Head of caudate nucleus (tissue), 42 donors: ENCODE data around the gene SCN2B.

Experiments
- DNase-seq, 42 donors: peaks; one replicate each; pipeline versions ENCODE4 v3.0.0 to v3.0.0-alpha.2; 2020 to 2021; ENCODE audit warnings: mixed read lengths in 7 of 42
- intact Hi-C: fragments of 100-400 bp; cut with DNase I; formaldehyde crosslinking; loops from one replicate; pipeline ENCODE4 v1.15.0; 2022

Gene SCN2B

DNA sequence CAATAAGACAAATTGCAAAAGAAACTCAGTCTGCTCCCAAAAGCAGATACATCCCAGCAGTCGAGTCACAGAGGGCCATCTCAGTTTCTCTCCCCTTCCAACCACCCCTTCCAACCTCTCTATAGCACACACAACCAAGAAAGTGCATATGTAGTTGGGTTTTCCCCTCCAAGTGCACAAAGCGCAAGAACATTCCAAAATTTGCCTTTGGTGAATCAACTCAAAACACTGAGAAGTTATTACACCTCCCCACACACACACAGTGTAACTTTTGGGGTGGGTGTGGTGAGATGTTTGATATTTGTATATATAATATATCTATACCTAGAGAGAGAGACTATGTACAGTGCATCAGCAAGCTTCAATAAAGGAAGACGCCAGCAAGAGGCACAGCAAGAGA, 13.6 kb downstream of the SCN2B start:
- no peak for DNase-seq
- intact Hi-C loops = no loop called here

DNA sequence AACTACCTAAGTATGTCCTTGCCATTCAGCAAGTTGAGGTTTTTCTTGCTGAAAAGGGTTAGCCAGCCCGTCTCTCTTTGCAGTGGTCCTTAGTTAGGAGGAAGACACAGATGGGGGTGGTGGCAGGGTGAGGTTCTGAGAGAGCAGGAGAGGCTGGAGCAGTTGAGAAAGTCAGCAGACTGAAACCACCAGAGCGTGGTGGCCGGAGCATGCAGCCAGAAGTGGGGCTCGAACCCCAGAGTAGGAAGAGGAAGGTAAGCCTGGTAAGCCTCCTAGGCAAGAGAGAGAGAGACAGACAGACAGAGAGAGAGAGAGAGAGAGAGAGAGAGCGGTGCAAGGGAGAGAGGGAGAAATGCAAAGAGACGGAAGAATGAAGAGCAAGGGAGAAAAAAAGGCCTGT, 14.7 kb downstream of the SCN2B start:
- no peak for DNase-seq
- intact Hi-C loops = no loop called here

DNA sequence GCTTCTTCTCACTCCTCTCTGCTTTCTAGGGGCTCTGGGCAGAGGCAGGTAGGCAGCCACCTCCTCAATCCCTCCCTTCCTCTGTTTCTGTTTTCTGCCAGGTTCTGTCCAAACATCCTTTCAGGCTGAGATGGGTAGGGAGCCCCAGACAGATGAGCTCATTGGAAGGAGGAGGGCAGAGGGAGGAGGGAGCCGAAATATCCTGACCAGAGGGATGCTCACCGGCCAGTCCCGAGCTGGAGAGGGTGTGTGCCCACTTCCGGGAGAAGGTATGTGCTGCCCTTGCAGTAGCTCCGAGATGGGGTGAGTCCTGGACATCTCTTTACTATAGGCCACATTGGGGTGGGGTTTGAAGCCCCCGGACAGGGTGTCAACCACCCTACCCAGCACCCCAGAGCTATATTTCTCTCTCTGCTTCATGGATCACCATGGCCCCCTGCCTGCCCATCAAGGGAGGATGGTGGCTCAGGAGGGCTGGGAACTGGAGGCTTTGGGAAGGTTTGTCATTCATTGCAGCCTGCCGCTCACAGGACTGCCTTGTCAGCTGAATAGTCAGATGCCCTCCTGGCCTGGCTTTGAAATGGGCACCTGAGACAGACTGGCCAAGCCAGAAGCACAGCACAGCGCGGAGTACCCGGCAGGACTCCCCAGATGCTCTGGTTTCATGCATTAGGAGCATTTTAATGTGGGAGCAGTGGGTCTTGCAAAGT, 19.1 kb downstream of the SCN2B start:
- DNase-seq = no peak
- intact Hi-C loops = no loop called here

DNA sequence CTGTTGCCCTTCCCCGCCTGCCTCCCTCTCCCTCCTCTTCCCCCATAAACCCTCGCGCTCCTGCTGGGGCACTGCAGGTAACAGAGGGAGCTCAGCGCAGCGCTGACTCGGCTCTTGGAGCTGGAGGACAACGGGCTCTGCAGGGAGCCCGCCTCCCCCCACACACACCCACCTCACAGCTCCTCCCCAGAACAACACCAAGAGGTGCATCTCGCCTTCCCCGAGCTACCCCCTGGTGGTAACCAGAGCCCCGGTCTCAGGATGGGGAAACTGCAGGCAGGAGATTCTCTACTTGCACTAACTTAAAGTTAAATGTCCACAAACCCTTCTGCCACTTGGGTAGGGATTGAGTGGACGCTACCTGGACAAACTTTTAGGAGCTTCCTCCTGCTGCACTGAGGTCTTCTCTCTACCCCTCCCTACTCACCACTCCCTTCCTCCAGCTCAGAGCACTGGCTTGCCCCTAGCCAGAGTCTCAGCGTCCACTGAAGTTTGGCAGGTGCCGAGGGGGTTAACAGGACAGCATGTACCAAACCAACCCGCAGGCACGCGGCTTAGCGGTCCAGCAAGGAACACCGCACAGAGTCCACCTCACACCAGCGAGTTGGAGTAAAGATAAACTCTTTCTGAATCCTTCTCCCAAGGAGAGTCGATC, 19.8 kb downstream of the SCN2B start:
- intact Hi-C loops = no loop called here
- DNase-seq = peak in 37 of 42 donors; percentile 35 to 83 (median 62)

DNA sequence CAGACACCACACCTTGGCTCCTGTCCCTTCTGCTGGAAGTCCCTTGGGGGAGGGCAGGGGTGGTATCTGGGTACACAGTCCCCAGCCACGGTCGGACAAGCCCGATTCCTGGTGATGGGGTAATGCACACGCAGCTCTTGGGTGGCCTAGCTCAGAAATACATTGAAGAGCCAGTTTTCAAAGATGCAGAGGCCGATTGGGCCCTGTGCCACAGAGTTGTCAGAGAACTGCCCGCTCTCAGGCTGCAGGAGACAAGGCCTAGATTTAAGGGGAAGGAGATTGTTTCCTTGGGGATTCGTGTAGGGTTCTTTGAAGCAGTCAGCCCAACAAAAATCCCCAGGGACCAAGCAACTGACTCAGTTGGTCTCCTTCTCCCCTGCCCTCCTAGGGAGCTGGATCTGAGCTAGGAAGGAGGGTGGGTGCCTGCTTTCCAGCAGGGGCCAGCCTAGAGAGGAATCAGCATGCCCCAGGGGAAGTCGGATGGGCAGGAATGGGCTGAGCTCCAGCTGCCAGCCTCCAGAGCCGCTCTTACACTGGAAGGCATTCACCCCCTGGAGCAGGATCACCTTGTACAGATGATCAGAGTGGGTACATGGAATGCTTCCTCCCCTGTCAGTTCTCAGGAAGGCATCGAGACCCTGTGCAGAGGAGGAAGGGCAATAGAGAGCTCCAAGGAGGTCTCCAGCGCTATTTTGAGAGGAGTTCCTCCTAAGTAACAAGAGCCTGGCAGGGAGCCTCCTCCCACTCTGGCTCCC, 20.5 kb downstream of the SCN2B start:
- DNase-seq = no peak
- intact Hi-C loops = no loop called here

DNA sequence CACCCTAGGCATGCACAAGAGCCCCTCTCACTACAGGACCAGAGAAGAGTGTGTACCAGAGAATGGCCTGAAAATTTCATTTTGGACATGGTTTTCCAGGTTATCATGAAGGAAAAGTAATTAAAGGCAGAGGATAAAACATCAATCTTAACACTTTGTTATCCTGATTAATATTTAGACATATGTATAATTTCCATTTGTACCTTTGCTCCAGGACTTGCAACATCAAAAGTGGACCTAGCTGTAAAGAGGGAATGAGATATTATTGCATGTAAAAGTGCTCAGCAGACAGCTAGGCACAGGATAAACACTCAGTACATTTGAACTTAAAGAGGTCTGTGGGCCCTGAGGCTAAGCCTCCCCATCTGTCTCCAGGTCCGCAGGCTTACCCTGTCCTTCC, 21.8 kb downstream of the SCN2B start:
- DNase-seq = no peak
- intact Hi-C loops = no loop called here

DNA sequence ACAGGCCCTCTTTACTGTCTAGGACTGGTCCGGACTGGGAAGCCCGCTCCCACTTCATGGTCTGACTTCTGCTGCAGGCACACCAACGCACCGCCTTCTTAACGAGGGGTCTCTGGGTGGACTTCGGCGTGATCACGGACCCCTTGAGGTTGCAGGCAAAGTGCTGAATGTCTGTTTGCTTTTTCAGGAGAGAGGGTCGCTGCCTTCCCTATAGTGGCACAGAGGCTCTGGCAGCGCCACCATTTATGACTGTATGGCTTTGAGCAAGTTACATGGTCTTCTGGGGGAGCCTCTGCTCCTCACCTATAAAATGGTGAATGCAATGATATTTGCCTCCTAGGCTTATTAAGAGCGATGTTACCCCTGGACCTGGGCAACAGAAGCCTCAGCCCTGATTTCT, 22.5 kb downstream of the SCN2B start:
- intact Hi-C loops = no loop called here
- DNase-seq = no peak

DNA sequence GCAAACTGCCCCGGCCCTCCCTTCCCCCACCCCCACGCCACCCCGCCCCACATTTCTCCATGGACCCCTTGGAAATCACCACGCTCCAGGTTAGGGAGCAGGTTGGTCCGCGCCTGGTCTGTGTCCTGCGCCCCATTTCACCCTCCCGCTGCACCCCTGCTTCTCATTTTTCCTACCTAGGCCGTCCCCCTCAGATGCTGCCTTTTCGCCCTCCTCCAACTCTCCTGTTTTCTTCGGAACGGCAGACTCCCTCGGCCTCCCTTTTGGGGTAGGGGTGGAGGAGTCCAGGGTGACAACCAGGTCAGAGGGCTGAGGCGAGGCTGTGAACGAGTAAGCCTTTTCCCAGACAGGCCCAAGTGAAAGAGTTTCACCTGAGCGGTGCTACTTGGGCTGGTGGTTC, 22.9 kb downstream of the SCN2B start:
- DNase-seq = no peak
- intact Hi-C loops = no loop called here

DNA sequence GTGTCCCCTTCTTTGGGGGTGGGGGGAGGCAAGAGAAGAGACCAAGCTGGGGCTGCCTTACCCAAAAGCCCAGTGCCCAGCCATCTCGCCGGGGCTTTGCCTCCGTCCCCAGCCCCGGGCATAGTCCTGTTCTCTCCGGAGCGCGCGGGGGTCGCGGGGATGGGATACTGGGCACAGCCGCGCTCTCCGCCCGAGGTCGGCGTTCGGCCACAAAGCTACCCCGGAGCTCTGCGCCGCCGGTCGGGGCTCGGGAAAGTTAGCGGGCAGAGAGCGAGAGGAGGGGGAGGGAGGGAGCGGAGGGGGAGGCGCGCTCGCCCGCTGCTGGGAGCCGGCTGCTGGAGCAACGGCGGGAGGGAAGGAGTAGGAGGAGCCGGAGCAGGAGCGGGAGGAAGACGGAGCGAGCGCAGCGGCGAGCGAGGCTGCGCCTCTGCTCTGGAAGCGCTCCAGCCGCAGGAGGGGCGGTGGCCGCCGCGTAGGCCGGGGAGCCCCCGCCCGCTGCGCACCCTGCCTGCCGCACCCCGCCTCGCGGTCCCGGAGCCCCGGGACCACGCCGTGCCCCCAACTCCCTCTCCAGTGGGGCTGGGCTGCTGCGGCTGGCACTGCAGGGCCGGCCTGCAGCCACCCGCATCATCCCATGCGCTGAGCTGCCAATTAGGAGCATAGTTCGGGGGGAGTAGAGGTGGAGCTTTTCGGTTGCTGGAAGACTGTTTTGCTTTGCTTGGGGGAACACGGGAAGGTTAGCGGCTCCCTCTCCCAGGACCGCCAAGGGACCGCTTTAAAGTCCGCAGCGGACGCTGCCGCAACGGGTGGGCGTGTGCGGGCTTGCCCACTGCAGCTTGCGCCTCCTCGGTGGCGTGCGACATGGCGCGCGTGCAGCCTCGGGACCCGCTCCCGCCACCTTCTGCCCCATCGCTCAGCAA, 23.6 kb downstream of the SCN2B start, which contains the start of gene SCN4B:
SCN4B (minus strand) TSS at position 272 of the 920 bp plus-strand sequence; CDS start at position 122, 150 bp downstream.
- peak in 41 of 42 donors; percentile 51 to 94 (median 78) for DNase-seq
- intact Hi-C loops = no loop called here

DNA sequence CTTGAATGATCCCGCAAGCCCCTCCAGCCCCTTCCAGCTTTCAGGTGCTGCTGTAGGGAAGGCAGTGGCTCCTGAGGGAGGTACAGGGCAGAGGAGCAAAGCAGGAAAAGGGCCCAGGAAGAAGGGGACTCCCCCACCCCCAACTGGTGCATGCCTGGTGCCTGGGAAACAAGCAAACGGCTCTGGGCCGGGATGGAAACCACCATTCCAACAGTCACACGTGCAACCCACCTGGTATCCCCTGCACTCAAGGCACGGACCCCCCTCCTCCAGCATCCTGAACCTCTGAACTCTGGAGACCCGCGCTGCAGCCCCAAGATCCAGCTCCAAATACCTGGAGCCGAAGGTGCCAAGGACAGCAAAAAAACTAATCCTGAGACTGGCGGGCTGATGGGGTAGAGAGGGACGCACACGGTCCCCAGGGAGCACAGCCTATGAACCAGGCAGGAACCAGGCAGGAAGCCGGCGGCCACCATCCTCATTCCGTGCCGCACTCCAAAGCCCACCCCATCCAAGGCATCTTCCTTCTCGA, 24.4 kb downstream of the SCN2B start:
- intact Hi-C loops = no loop called here
- peak in 2 of 42 donors; percentile 34 to 45 for DNase-seq

DNA sequence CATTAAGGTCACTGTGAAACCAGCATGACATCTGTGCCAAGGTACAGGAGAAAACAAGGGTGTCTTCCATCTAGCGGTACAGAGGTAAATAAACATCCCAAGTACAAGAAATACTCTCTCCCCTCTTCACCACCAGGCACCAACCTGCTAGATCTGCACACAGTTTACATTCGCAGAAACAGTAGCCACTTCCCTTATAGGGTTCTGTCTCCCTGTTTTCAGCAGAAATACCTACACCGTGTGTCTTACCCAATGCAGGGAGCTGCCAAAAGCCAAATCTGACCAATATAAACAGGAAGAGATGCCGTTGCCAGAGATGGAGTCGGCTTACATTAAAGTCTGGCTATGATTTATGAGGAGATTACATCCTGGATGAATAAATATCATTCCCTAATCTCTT, 25.0 kb downstream of the SCN2B start:
- intact Hi-C loops = no loop called here

DNA sequence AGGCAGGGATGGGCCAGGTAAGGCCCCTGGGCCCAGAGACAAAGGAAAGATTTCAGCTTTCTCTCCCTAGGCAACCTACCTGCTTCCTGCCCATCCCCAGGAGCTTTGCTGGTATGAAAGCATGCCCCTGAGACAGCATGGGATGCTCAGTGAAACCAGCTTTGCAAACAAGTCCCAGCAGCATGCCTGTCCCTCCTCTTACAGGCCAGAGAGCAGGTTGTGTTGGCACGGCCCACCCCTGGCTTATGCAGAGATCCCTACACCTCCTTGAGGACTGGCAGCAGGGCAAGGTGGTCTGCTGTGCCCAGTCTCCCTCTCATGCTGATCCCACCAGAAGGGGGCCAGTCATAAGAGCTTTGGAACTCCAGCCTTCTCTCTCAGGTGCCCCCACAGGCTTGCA, 26.9 kb downstream of the SCN2B start:
- intact Hi-C loops = loop anchor here (10.0 kb wide), 1 partner anchor 205 kb away; the partner anchor contains the start of gene UBE4A
- DNase-seq = no peak

More for the DNA sequence above, 25.0 kb downstream of the SCN2B start:
- no peak for DNase-seq

DNA sequence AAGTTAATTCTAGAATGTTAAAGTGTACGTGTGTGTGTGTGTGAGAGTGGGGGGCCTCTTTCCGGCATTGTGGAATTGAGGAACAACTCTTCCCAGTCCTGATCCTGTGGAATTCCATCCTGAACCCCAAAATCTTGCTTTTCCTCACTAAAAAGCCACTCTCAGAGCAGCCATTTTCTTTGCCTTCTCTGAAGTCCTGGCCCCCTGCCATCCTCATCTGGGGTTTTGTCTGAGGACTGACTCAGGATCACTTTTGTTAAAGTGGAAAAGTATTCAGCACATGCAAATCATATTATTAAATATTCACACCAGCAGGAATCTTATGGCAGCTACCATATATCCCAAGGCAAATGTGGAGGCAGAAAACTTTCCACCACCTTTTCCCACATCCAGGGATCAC, 27.6 kb downstream of the SCN2B start:
- intact Hi-C loops = loop anchor here (10.0 kb wide), 1 partner anchor 206 kb away; the partner anchor contains the start of gene UBE4A
- DNase-seq = peak in 12 of 42 donors; percentile 36 to 70 (median 50)

DNA sequence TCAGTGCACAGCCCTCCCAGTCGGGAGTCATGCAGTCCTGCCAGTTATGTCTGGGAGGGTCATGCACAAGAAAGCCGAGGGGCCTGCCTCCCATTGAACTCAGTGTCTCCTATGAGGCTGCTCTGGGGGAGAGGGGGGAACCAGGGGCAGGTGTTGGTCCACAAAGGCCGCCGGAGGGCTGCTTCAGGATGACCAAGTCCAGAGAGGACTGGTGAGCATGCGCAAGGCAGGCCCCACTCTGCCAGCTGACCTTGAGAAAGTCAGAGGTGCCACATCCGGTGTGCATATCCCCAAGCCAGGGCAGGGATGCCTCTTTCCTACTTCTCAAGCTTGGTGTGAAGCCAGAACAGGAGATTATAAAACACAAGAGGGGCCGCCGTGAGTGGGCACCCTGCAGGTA, 28.2 kb downstream of the SCN2B start:
- intact Hi-C loops = loop anchor here (10.0 kb wide), 1 partner anchor 207 kb away; the partner anchor contains the start of gene UBE4A
- DNase-seq = no peak

DNA sequence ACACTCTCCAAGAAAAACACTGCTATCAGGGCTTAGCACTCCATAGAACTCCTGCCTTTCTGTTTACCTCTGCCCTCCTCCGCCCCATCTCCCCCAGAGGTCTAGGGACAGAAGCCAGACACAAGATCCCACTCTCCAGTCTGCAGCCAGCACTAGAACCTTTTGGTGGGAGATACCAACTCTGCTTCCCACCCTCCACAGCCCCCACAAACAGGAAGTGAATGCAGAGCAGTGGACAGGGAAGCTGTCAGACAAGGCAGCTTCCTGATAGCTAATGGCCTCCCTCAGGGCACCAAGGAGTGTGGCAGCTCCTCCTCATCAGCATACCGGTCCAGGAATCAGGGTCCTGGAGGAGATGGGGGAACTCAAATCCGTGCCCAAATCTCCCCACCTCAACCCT, 28.9 kb downstream of the SCN2B start:
- no peak for DNase-seq
- intact Hi-C loops = loop anchor here (10.0 kb wide), 1 partner anchor 207 kb away; the partner anchor contains the start of gene UBE4A

DNA sequence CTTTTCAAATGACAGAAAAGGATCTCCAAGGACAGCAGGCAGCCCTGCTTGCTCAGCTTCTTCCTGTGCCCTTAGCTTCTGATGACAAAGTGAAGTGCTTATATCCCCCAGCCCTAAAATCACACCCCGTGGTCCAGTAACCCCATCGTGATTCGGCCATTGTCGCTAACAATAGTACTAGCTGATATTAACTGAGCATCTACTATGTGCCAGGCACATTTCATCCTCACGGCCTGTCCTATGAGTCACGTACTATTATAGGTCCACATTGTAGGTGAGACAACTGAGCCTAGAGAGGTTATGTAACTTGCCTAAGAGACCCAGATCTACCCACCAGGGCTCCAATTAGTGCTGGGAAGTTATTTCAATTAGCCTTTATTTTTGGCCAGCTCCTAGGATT, 29.9 kb downstream of the SCN2B start:
- intact Hi-C loops = loop anchor here (10.0 kb wide), 1 partner anchor 208 kb away; the partner anchor contains the start of gene UBE4A
- no peak for DNase-seq

DNA sequence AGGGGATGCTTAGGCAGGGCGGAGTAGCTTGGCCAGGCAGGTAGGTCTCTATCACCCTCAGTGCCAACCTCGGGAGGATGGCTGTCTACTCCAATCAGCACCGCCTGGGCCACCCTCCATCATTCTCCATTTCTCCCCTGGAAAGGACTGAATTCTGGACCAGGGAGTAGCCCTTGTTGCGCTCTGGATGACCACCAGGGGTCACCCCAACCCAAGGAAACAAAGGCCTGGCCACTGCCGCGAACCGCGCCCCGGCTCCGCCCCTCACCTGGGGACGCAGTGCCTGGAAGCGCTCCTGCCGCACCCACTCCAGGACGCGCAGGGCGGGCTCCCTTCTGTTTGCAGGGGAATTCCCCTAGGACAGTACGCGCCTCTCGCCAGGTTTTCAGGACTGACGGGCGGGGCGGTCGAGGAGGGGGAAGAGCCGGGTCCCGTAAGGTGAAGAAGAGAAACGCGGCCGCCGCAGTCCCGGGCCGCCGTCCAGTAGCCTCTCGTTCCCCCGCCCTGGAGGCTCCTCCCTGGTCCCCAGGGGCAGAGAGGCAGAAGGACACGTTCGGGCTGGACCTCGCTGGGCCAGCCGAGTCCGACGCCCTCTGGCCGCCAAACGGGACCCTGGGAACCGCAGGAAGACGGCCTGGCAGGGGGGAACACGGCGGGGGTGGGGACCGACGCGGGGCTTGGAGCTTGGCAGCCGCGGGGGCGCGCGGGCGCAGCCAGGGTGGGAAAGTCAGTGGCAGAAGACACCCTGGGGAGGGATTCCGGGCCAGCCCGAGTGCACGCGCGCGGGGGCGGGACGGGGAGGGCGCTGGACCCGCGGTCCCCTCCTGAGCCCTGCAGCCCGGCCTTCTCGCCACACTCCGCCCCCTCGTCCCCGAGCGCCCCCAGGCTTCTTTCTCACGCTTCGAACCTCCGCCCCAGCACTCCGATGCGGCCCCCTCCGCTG, 30.9 kb downstream of the SCN2B start:
- DNase-seq = peak; percentile 67 to 93 (median 84)
- intact Hi-C loops = loop anchor here (10.0 kb wide), 1 partner anchor 209 kb away; the partner anchor contains the start of gene UBE4A
